ENCODE measurements around the gene PCDHGB3.
A peak's percentile ranks its signal among the peaks of the same experiment; 100 is the strongest.
"Not testable (repeated sequence)": the region's sequence is repeated elsewhere in the genome, so short reads cannot be mapped to it uniquely, and the experiment has no call there.

PCDHGB3 gene

GRCh38 chr5:141359790-141360426 lies 10.1 kb upstream of the PCDHGB3 start, which contains the start of gene PCDHGB2:
Gene PCDHGB2, plus strand, starts transcription at chr5:141359994. Its CDS starts 142 bp downstream, at chr5:141360136.
- DNase-seq = peak; percentile 62

GRCh38 chr5:141360685-141361084 lies 9.4 kb upstream of the PCDHGB3 start:
- DNase-seq = no peak

- no peak for DNase-seq
These were observed 7.3 kb upstream of the PCDHGB3 start for GRCh38 chr5:141362719-141363118.

GRCh38 chr5:141363952-141364660 lies 5.9 kb upstream of the PCDHGB3 start, which contains the start of gene PCDHGA5:
Gene PCDHGA5, plus strand, starts transcription at chr5:141364162. Its CDS starts 169 bp downstream, at chr5:141364331.
- no peak for DNase-seq

- no peak for DNase-seq
These were observed 3.8 kb upstream of the PCDHGB3 start for GRCh38 chr5:141366016-141366896.

GRCh38 chr5:141371572-141372475 lies 1.8 kb downstream of the PCDHGB3 start:
- DNase-seq = no peak

- no peak for DNase-seq
These were observed 3.8 kb downstream of the PCDHGB3 start, which contains the start of gene PCDHGA6 for GRCh38 chr5:141373673-141374317. Gene PCDHGA6, plus strand, starts transcription at chr5:141373891. Its CDS starts 193 bp downstream, at chr5:141374084.

- DNase-seq = no peak
These were observed 4.6 kb downstream of the PCDHGB3 start for GRCh38 chr5:141374627-141375026.

- DNase-seq = not testable (repeated sequence)
These were observed 5.6 kb downstream of the PCDHGB3 start for GRCh38 chr5:141375444-141376155.

GRCh38 chr5:141382469-141383294 lies 12.6 kb downstream of the PCDHGB3 start, which contains the start of gene PCDHGA7:
Gene PCDHGA7, plus strand, starts transcription at chr5:141382742. Its CDS starts 158 bp downstream, at chr5:141382900.
- DNase-seq = no peak

GRCh38 chr5:141383345-141383744 lies 13.3 kb downstream of the PCDHGB3 start:
- no peak for DNase-seq

- DNase-seq = no peak
These were observed 14.6 kb downstream of the PCDHGB3 start for GRCh38 chr5:141384471-141385267.

GRCh38 chr5:141387557-141388311 lies 17.7 kb downstream of the PCDHGB3 start, which contains the start of gene PCDHGB4:
Gene PCDHGB4, plus strand, starts transcription at chr5:141387698. Its CDS starts 187 bp downstream, at chr5:141387885.
- not testable (repeated sequence) for DNase-seq

GRCh38 chr5:141388661-141389060 lies 18.6 kb downstream of the PCDHGB3 start:
- DNase-seq = no peak

GRCh38 chr5:141389153-141390042 lies 19.4 kb downstream of the PCDHGB3 start:
- DNase-seq = no peak

- DNase-seq = no peak
These were observed 22.6 kb downstream of the PCDHGB3 start, which contains the start of gene PCDHGA8 for GRCh38 chr5:141392429-141393198. Gene PCDHGA8, plus strand, starts transcription at chr5:141392633. Its CDS starts 181 bp downstream, at chr5:141392814.
